Kidney tubule cell (primary cell): Measurements from ENCODE around the gene TMPRSS3.

ENCODE experiments used
- DNase-seq: peaks from one replicate; pipeline ENCODE4 v3.0.0-alpha.2; 2018; ENCODE audit warnings: low spot score

TMPRSS3 gene

GRCh38 chr21:42395905-42396651 lies at the start of gene TMPRSS3:
TSS of gene TMPRSS3 (minus strand) at chr21:42396052. CDS start at chr21:42395417, 635 bp downstream.
- DNase-seq, result peak; percentile 48

DNA sequence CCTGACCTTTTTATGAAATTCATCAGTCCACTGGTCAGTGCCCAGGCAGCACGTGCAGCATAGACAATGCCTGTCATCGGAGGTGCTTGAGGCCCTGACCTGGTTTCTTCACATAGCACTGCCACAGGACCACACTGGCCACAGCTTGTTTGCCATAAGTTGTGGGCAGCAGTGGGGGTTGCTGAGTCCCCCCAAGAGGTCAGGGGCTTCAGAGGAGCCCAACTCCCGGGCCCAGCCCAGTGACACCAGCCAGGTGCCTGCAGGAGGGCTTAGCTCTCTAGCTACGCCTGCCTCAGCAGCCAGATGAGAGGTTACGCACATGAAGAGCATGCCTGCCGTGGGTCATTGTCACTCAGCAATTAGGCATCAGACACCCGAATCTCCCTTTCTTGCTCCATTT lies 49.5 kb upstream of the TMPRSS3 start:
- DNase-seq, result no peak

- no peak for DNase-seq
Measured at GRCh38 chr21:42444745-42445059, 48.9 kb upstream of the TMPRSS3 start.

DNA sequence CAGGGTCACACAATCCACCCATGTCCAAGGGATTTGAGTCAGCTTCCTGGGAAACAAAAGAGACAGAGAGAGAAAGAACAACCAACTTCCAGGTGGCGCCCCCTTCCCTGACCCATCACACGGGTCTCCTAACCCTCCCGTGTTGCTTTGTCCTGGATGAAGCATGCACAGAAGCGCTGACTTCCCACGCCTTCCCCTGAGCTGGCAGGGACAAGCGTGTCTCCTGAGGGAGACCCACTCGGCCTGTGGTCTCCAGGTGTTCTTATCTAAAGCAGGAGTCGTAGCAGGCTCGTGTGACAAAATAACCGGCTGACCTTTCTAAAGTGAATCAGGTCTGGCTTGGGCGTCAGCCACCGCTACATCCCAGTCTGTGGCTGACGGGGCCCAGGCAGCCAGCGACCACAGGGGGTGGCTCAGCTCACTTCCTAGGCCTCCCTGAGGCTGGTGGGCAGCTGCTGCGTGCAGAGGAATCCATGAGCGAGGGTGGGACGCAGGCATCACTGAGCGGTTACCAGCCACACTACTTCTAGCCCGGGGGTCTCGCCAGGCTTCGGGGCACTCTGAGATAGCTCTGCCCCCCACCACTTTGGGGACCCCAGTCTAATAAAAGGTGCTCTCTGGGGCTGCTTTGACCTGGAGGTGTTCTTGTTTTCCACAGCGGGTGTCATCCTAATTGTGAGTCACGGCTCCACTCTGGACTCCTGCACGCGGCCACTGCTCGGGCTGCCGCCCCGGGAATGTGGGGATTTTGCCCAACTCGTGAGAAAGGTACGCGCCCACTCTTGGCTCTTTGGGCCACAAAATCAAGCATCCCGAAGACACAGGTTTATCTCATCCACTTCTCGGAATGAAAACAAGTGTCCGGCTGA lies 48.3 kb upstream of the TMPRSS3 start:
- no peak for DNase-seq

GRCh38 chr21:42443181-42443785 lies 47.4 kb upstream of the TMPRSS3 start:
- no peak for DNase-seq

GRCh38 chr21:42441963-42442362 lies 46.1 kb upstream of the TMPRSS3 start:
- no peak for DNase-seq

DNA sequence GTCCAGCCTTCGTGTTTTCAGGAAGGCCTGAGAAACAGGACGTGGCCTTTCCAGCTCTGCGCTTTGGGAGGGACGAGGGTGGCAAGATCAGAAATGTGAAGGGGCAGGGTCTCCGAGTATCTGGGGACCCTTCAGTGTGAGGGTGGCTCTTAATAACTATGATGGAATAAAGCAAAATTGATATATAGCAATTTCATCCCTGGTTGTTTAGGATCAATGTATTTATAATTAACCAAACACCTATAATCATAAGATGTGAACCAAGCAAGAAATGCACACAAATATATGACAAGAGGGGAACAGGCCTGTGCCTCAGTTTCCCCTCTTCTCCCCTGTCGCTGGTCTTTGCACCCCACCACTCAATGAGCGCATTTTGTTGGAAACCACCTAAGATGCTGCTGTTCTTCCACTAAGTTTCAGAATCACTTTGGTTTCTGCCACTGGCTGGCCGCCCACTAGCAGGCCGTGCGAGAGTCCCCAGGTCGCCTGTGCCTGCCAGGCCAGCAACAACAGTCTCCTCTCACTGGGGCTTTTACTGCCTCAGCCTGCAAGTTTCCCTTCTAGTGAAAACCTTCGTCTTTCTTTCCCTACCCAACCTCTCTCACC lies 44.4 kb upstream of the TMPRSS3 start:
- no peak for DNase-seq

GRCh38 chr21:42439284-42440186 lies 43.7 kb upstream of the TMPRSS3 start:
- DNase-seq, result no peak

GRCh38 chr21:42438316-42439205 lies 42.7 kb upstream of the TMPRSS3 start:
- DNase-seq, result no peak

DNA sequence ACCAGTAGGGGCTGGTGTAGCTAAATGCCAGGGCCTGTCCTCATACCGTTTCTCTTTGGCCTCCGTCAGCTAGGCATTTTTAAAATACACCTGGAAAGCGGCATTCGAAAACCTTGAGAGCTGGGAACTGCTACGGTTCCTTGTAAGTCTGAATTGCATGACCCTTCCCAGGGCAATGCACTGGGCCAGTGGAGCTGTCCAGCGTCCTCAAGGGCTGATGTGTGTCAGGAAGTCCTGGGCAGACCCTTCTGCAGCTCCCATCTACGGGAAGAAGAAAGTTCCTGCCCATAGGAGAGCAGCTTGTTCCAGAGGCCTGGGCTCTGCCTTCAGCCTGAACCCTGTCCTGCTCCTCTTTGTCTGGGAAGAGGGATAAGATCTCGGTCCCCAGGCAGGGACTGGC lies 41.9 kb upstream of the TMPRSS3 start:
- DNase-seq, result peak; percentile 8

GRCh38 chr21:42436914-42437313 lies 41.1 kb upstream of the TMPRSS3 start:
- no peak for DNase-seq

- no peak for DNase-seq
Measured at GRCh38 chr21:42435833-42436232, 40.0 kb upstream of the TMPRSS3 start.

DNA sequence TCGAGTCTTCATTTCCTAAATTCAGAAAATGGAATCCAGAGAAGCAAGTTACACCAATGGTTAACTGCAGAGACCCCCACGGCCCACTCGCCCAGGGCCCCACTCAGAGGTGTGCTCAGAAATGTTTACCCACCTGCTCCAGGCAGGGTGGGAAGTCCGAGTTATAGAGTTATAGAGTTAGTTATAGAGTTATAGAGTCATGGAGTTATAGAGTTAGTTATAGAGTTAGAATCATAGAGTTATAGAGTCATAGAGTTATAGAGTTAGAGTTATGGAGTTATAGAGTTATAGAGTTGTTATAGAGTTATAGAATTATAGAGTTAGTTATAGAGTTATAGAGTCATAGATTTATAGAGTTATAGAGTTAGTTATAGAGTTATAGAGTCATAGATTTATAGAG lies 39.5 kb upstream of the TMPRSS3 start:
- no peak for DNase-seq

DNA sequence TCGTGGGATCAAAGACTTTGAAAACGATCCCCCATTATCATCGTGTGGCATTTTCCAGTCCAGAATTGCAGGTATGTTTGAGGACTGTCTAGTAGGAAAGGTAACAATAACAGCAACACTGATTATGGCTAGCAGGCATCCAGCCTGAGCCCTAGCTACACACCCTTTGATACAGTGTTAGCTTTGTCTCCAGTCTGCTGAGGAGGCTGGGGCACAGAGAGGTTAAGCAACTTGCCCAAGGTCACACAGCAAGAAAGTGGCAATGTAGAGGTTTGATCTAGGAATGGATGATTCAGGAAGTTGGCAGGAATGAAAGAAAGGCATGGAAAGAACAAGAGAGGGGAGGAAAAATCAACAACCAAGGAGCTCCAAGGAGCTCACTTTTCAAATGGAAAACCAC lies 39.0 kb upstream of the TMPRSS3 start:
- no peak for DNase-seq

- DNase-seq, result no peak
Measured at GRCh38 chr21:42433946-42434551, 38.2 kb upstream of the TMPRSS3 start.

GRCh38 chr21:42432695-42433094 lies 36.8 kb upstream of the TMPRSS3 start:
- no peak for DNase-seq

GRCh38 chr21:42431196-42431595 lies 35.3 kb upstream of the TMPRSS3 start:
- no peak for DNase-seq

- DNase-seq, result no peak
Measured at GRCh38 chr21:42430521-42430920, 34.7 kb upstream of the TMPRSS3 start.

DNA sequence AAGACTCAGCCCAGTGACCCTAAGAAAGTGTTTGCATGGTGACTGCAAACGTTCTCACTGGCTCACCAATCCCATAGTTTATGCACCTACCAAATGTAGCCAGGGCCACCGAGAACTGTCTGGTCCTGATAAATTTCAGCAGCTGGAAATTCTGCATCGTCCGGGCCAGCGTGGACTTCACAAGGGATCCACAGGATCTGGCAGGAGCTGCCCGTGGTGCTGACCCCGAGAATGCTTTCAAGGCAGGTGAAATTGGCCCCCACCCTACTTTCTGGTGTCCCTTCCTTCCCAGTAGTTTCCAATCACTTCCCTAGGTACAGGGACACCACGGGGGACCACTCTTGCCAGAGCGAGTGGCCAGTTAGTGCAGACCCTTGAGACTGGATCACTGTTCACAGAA lies 34.0 kb upstream of the TMPRSS3 start:
- no peak for DNase-seq

- DNase-seq, result no peak
Measured at GRCh38 chr21:42429021-42429420, 33.2 kb upstream of the TMPRSS3 start.
